Stimulated activated CD8-positive, alpha-beta memory T cell treated with anti-CD3 and anti-CD28 coated beads, Interleukin-4, amount 100 ng/mL, for 1 hour (primary cell): ENCODE measurements around the gene MAN2A1.
"Not testable (repeated sequence)": the region's sequence is repeated elsewhere in the genome, so short reads cannot be mapped to it uniquely, and the experiment has no call there.

Source experiments
- DNase-seq, 2 donors: peaks; one replicate each; pipeline ENCODE4 v3.0.0-alpha.2; 2020; ENCODE audit warnings: low read depth in 2 of 2, low spot score in 1 of 2

Gene MAN2A1

DNA sequence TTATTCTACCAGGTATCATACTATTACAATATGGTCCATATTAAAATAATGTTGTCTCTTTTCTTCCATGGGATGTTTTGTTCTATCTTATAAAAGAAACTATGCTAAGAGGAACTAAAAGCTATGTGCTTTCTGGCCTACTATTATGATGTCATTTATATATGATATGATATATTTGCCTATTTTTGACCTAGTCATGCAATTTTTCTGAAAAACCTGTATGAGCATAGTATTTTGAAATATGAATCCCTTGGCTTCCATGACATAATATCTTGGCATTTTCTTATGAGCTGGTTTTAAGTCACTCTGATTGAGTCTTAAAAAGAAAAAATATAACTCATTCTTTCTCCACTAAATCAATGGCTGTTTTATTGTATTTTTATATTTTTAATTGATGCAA is 60.7 kb downstream of the MAN2A1 start:
- DNase-seq: no peak

- DNase-seq: no peak
These were observed 63.6 kb downstream of the MAN2A1 start for GRCh38 chr5:109753279-109753678.

DNA sequence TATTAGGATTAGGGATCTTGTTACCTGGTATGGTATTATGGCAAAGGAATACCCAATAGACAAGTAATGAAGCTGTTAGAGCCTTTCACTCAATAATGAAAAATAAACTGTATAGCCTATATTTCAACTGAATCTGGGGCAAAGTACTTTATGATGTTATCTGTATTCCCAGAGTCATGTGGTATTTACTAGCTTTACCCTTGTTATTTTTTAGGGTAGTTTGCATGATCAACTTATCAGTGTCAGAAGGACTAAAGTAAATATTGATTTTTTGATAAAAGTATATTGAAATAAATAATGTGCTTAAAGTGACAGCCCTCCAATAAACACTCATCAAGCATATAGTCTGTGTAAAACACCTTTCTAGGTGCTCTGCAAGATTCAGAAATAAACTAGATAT is 64.6 kb downstream of the MAN2A1 start:
- no peak for DNase-seq

DNA sequence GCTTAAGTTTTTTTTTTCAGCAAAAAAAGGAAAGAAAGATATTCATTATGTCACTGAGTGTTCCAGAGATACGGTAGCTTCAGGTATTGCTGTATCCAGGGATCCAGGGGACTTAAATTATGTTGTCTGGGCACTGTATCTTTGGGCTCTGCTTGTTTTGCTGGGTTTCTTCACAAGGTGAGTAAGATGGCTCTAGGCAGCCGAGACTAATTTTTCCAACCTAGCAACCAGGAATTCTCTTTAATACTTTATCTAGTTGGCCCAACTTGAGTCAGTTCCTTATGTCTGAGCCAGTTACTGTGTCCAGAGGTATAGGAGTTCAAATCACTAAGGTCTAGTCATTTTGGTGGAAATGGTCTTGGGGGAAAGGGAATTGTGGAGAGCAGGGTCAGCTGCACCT is 66.0 kb downstream of the MAN2A1 start:
- no peak for DNase-seq

GRCh38 chr5:109756543-109757185 is 66.9 kb downstream of the MAN2A1 start:
- no peak for DNase-seq

GRCh38 chr5:109757490-109757889 is 67.8 kb downstream of the MAN2A1 start:
- DNase-seq: no peak

- no peak for DNase-seq
These were observed 69.6 kb downstream of the MAN2A1 start for GRCh38 chr5:109759306-109759705.

DNA sequence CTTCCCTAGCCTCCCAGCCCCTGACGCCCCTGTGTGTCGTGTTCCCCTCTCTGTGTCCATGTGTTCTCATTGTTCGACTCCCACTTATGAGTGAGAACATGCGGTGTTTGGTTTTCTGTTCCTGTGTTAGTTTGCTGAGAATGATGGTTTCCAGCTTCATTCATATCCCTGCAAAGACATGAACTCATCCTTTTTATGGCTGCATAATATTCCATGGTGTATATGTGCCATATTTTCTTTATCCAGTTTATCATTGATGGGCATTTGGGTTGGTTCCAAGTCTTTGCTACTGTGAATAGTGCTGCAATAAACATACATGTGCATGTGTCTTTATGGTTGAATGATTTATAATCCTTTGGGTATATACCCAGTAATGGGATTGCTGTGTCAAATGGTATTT is 70.4 kb downstream of the MAN2A1 start:
- not testable (repeated sequence) for DNase-seq

- DNase-seq: no peak
These were observed 73.1 kb downstream of the MAN2A1 start for GRCh38 chr5:109762821-109763220.

- DNase-seq: no peak
These were observed 77.7 kb downstream of the MAN2A1 start for GRCh38 chr5:109767184-109767995.

GRCh38 chr5:109767997-109768396 is 78.3 kb downstream of the MAN2A1 start:
- DNase-seq: no peak

DNA sequence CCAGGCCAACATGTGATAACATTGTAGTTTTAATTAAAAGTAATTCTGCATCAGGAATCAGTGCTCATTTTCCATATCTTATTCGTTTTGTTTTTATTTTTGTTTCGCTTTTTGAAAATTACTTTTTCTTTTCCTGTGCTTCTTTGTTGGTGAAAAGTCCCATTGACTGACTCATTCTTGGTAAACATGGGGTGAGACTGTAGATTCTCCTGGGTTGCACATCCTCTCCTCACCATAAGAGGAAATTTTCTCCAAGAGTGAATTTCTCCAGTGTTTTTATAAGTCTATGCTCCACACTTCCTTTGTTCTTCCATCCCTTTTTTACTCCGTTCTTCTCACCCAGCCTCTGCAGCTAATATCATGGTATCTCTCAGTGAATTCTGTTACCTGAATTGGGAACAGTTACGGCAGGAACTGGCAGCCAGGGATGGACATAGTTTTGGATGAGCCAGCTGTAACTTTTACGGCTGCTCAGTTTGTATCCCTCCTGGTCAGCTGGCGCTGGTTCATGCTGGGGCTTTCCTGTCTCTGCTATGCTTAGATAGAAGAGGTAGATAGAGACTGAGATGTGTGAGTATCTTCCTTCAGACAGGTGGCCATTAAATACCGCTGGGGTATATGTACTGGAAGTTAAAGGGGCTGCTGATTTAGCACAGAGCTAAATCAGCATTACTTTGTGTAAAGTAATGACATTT is 80.0 kb downstream of the MAN2A1 start:
- DNase-seq: no peak

- no peak for DNase-seq
These were observed 85.4 kb downstream of the MAN2A1 start for GRCh38 chr5:109775130-109775529.

DNA sequence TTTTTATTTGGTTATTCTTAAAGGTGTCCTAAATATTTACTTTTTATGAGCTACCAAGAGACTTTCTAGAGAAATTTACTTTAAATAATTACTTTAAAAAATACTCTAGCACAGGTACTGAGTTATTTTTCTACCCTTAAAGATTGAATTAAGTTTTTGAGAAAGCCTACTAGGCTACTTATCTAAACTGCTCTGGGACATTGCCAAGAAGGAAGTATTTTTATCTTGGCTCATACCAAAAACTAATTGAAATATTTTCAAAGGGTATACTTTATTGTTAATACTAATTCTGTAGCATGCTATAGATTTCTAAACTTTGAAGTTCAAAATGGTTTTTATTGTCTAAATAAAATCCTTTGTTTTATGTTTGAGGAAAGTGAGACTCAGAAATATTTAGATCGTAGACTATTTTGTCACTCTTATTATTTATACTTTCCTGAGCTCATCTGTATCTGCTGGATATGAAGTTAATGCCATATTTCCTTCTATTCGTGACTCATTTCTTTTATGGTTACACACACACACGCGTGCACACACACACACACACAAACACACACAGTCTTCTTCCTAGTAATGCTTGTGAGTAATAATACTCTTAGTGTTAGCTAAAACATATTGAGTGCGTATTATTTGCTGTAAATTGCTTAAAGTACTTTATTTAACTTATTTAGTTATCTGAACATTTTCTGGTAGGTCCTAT is 89.5 kb downstream of the MAN2A1 start:
- no peak for DNase-seq

- DNase-seq: no peak
These were observed 95.0 kb downstream of the MAN2A1 start for GRCh38 chr5:109784687-109785086.

DNA sequence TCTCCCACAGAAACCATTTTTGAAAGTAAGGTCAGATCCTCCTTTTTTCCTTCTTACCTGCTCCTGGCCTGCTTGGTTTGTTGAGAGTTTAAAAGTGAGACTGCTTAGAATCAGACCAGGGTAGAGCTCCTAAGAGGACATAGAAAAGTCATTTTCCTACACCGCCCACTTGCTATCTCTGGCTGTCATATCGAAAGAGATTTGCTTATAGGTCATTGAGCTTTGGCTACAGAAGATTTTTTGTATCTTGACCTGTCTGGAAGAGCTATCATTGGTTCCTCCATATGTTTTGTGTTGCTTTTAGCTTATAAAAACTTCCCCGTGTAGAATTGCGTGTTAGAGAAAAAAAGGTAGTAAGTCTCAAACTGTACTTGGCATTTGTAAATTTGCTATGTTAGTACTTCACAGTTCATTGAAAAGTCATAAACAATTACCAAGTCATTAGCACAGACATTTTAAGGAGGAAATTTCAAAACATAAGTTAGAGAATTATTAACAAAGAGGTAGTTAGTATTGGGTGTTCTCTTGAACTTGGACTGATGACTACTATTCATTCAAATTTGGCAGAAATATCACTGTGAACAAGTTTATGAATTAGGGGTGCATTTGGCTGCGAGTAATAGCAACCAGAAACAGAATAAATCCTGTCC is 96.6 kb downstream of the MAN2A1 start:
- DNase-seq: no peak

GRCh38 chr5:109788596-109788995 is 98.9 kb downstream of the MAN2A1 start:
- no peak for DNase-seq

- no peak for DNase-seq
These were observed 102.9 kb downstream of the MAN2A1 start for GRCh38 chr5:109792613-109793012.

DNA sequence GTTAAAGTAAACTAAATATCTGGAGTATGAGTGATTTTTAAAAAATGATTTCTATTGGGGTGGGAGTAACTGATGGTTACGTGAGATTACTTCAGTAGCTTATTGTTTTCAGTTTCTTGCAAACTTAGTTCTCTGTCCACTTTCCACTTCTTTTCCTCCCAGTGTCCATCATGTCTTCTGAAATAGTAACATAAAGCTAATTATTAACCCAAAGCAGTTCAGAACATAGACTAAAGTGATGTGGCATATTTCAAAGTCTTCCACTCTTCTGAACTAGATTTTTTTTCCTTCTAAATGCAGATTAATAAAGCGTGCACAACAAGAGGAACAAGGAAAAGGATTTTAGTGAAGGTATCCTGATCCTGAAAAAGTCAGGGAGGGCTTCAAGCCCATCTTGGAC is 114.1 kb downstream of the MAN2A1 start:
- DNase-seq: no peak

DNA sequence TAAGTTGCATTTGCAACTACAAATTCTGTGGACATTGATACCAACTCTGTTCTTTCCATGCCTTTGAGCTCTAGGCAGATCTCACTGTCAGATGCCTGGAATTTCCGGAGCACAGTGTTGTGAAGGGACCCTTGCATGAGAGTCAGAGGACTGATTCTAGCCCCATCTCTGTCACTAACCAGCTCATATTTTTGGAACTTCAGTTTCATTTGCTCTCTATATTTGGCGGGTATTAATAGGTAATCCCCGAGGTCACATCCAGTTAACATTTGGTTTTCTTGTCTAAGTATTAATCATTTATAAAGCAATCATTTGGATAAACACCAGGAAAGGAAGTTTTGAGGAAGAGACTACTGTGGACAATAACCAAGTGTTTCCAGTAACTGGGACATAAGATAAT is 115.7 kb downstream of the MAN2A1 start:
- DNase-seq: no peak

- no peak for DNase-seq
These were observed 116.2 kb downstream of the MAN2A1 start for GRCh38 chr5:109805883-109806282.
